ENCODE data around the gene OR52H1. TPM values are rescaled to one million over a fixed set of nuclear protein-coding genes. Genes with fewer than 3 reads are reported as not detected.

OR52H1 gene
- total and polyA plus RNA-seq, 2 of the 8 experiments (the other 6 are each of a cell fraction or from before 2014, with no cell fraction given) = 0.09 TPM; not detected in 1

GRCh38 chr11:5522308-5522707, 26.0 kb downstream of the OR52H1 start (continued):
- TF ChIP-seq ATF2 (IDR thresholded peaks at IDR 0.05; ENCODE audit: low read length) (no peak), BACH1 (IDR thresholded peaks at IDR 0.05; ENCODE audit: low read length) (no peak), RFX5 (IDR thresholded peaks at IDR 0.05; ENCODE audit: borderline replicate concordance, low read depth, low read length) (no peak), SAP30 (IDR thresholded peaks at IDR 0.05; ENCODE audit: insufficient read depth, insufficient replicate concordance, low read length) (no peak), TAF1 (IDR thresholded peaks at IDR 0.05; ENCODE audit: low read depth, low read length) (no peak), YY1 (IDR thresholded peaks at IDR 0.05; ENCODE audit: low read depth, low read length) (no peak), MAFK (IDR thresholded peaks at IDR 0.05; ENCODE audit: low read depth, low read length) (no peak), HDAC2 (IDR thresholded peaks at IDR 0.05; ENCODE audit: borderline replicate concordance in 1 of 2, low read depth in 2 of 2, low read length in 2 of 2) (no peak), CHD1 (IDR thresholded peaks at IDR 0.05; ENCODE audit: low read depth, low read length) (no peak), POU5F1 (IDR thresholded peaks at IDR 0.05; ENCODE audit: low read depth, low read length) (no peak), EP300 (IDR thresholded peaks at IDR 0.05; ENCODE audit: borderline replicate concordance in 1 of 2, low read depth in 2 of 2, low read length in 2 of 2) (no peak)

Measured in H1 (cell line).